ENCODE data around the gene TGM6. TPM values are rescaled to one million over a fixed set of nuclear protein-coding genes. Genes with fewer than 3 reads are reported as not detected.

The TGM6 gene
- total and polyA plus RNA-seq, 11 donors, result not detected

DNA sequence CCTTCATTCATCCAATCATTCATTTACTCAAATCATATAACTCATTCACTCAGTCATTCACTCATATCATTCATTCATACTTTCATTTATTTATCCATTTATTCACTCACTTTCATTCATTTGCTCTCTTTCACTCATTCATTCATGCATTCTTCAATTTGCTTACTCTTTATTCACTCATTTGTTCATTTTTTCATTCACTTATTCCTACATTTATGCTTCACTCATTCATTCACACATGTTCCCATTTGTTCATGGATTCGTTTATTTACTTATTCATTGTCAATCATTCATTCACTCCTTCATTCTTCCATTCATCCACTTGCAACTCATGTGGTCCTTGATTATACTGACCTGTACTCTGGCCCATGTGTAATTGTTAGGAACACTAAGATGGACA is 50.5 kb downstream of the TGM6 start:
- Histone ChIP-seq H3K27me3 (no peaks in the 10 kb centered on the region), H3K4me3 (no peak overlapping the region), H3K4me1 (no peaks in the 10 kb centered on the region), H3K27ac (no peak overlapping the region), H3K36me3 (no peaks in the 10 kb centered on the region), H3K9me3 (peaks cover 0 to 4% (median 0%) of the 10 kb centered on the region in 12 donors)
- DNase-seq, result no peak
- WGBS, 4 donors, result 28 to 44% (median 36%) methylated on average over 1 of the region's 1 CpG
- intact Hi-C loops (cut with DNase I), result no loop called here
- TF ChIP-seq, protein P1, sequence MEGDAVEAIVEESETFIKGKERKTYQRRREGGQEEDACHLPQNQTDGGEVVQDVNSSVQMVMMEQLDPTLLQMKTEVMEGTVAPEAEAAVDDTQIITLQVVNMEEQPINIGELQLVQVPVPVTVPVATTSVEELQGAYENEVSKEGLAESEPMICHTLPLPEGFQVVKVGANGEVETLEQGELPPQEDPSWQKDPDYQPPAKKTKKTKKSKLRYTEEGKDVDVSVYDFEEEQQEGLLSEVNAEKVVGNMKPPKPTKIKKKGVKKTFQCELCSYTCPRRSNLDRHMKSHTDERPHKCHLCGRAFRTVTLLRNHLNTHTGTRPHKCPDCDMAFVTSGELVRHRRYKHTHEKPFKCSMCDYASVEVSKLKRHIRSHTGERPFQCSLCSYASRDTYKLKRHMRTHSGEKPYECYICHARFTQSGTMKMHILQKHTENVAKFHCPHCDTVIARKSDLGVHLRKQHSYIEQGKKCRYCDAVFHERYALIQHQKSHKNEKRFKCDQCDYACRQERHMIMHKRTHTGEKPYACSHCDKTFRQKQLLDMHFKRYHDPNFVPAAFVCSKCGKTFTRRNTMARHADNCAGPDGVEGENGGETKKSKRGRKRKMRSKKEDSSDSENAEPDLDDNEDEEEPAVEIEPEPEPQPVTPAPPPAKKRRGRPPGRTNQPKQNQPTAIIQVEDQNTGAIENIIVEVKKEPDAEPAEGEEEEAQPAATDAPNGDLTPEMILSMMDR (IDR thresholded peaks at IDR 0.05), result no peak
- TF ChIP-seq POLR2A (IDR thresholded peaks at IDR 0.05), result no peak
- no peak for ATAC-seq

DNA sequence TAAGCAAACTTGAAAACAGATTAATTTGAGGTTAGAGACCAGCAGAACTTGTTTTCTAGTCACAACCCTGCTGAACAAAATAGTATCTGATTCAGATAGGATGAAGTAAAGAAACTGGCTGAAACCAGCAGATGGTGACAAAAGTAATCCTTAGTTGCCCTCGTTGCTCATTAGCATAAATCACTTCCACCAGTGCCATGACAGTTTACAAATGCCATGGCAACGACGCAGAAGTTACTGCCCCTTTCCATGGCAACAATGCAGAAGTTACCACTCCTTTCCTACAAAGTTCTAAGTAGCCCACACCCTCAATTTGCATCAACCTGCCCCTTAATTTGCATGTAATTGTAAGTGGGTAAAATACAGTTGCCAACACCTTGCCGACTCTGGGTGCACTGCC is 66.1 kb downstream of the TGM6 start:
- H3K27me3 ChIP-seq, result no peaks in the 10 kb centered on the region
- 73 to 83% (median 76%) methylated on average over 4 of the region's 4 CpGs for WGBS, 4 donors
- intact Hi-C loops (cut with DNase I), result no loop called here
- DNase-seq (no peak), ATAC-seq (no peak)
- TF ChIP-seq, protein P1 (IDR thresholded peaks at IDR 0.05), result no peak
- no peak for TF ChIP-seq POLR2A (IDR thresholded peaks at IDR 0.05)
- H3K4me1 ChIP-seq, result no peaks in the 10 kb centered on the region
- H3K36me3 ChIP-seq, result no peaks in the 10 kb centered on the region
- no peak overlapping the region for H3K27ac ChIP-seq
- H3K9me3 ChIP-seq, result peaks cover 0 to 14% (median 0%) of the 10 kb centered on the region in 12 donors
- no peak overlapping the region for H3K4me3 ChIP-seq

DNA sequence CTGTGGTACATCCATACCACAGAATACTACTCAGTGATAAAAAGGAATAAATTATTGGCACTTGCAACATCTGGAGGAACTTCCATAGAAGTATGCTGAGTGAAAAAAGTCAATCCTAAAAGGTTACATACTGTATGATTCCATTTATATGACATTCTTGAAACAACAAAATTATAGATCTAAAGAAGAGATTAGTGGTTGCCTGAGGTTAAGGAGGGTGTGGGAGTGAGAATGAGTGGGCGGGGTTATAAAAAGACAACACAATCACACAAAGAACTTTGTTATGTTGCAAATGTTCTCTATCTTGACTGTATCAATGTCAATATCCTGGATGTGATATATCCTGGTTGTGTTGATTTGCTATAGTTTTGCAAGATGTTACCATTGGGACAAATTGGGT is 68.7 kb downstream of the TGM6 start:
- intact Hi-C loops (cut with DNase I), result loop anchor here in 1 of 10 donors (2.0 kb wide), 1 partner anchor 99 kb away; no protein-coding TSS in a partner anchor
- TF ChIP-seq, protein P1 (IDR thresholded peaks at IDR 0.05), result no peak
- TF ChIP-seq POLR2A (IDR thresholded peaks at IDR 0.05), result no peak
- DNase-seq, result no peak
- Histone ChIP-seq H3K27me3 (no peaks in the 10 kb centered on the region), H3K4me1 (no peaks in the 10 kb centered on the region), H3K27ac (no peak overlapping the region), H3K36me3 (no peaks in the 10 kb centered on the region), H3K9me3 (peaks cover 0 to 14% (median 0%) of the 10 kb centered on the region in 12 donors), H3K4me3 (no peak overlapping the region)
- 87 to 99% (median 95%) methylated on average over 1 of the region's 1 CpG for WGBS, 4 donors
- no peak for ATAC-seq

DNA sequence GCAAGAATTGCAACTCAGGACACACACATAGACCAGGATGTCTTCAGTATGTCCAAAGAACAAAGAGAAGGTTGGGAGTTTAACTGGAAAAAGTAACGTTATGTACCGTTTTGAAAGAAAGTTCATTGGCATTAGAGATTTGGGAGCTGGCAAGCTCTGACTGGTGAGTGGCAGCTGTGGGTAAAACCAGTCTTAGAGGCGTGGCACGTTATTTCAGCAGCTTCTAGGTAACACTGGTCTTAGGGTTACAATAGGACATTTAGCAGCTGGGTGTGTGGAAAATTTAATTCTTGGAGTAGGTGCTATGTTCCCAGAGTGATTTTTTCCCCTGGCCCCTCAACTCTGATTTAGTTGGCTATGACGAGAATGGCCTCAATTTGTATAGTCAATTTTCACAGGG is 70.7 kb downstream of the TGM6 start:
- peaks cover 0 to 8% (median 0%) of the 10 kb centered on the region in 12 donors for H3K9me3 ChIP-seq
- peaks cover 0 to 5% (median 0%) of the 10 kb centered on the region in 12 donors for H3K4me1 ChIP-seq
- H3K27me3 ChIP-seq, result no peaks in the 10 kb centered on the region
- no peak overlapping the region for H3K27ac ChIP-seq
- DNase-seq, result no peak
- WGBS, 4 donors, result 86 to 90% (median 88%) methylated on average over 5 of the region's 5 CpGs
- intact Hi-C loops (cut with DNase I), result loop anchor here (2.0 to 10.0 kb wide), 8 partner anchors 241 to 689 kb away; no protein-coding TSS in a partner anchor
- TF ChIP-seq, protein P1 (IDR thresholded peaks at IDR 0.05), result no peak
- no peak for TF ChIP-seq POLR2A (IDR thresholded peaks at IDR 0.05)
- no peaks in the 10 kb centered on the region for H3K36me3 ChIP-seq
- no peak for ATAC-seq
- H3K4me3 ChIP-seq, result no peak overlapping the region
